Stomach smooth muscle (tissue), 2 donors: ENCODE data around the gene AGTR1.
"Not testable (repeated sequence)": the region's sequence is repeated elsewhere in the genome, so short reads cannot be mapped to it uniquely, and the experiment has no call there.

Experiments
- H3K27ac ChIP-seq: one replicate; pipeline ENCODE4 v1.7.0; 2013; ENCODE audit warnings: mild to moderate bottlenecking, low read length, inconsistent platforms
- H3K27me3 ChIP-seq, 2 donors: one replicate each; pipeline ENCODE4 v1.7.0; 2013; ENCODE audit warnings: low read length in 2 of 2; ENCODE audit not compliant: insufficient read depth in 2 of 2, control insufficient read depth in 1 of 2
- H3K36me3 ChIP-seq, 2 donors: one replicate each; pipeline ENCODE4 v1.7.0; 2013; ENCODE audit warnings: low read length in 2 of 2; ENCODE audit not compliant: control insufficient read depth in 2 of 2, insufficient read depth in 2 of 2
- H3K4me1 ChIP-seq: one replicate; pipeline ENCODE4 v1.7.0; 2013; ENCODE audit warnings: low read length; ENCODE audit not compliant: control insufficient read depth, insufficient read depth
- H3K4me3 ChIP-seq, 2 donors: one replicate each; pipeline ENCODE4 v1.7.0; 2013; ENCODE audit warnings: low read length in 2 of 2
- H3K9ac ChIP-seq, 2 donors: one replicate each; pipeline ENCODE4 v1.7.0; 2013; ENCODE audit warnings: low read length in 2 of 2, mild to moderate bottlenecking in 1 of 2
- H3K9me3 ChIP-seq, 2 donors: one replicate each; pipeline ENCODE4 v1.7.0; 2013; ENCODE audit warnings: low read length in 2 of 2; ENCODE audit not compliant: control insufficient read depth in 2 of 2
- donor health status: healthy.
- donor health status: Pancreatic carcinoma.

Gene AGTR1

DNA sequence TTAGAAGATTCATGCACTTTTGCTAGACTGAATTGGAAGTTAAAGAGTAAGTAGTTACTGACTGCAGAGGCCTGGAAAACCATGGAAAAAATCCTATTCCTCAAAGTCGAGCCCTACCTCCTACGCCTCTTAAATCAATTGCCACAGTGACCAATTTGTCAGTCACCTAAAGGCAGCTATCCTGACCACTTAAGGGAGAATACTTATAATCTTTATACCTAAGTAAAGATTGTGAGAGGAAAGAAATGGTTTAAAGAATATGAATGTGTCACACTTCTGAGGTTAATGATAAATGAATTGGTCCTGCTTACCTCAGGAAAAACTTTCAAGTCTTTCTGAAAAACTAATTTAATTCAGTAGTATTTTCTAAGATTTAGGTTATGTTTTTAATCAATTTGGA is 42.6 kb downstream of the AGTR1 start:
- Histone ChIP-seq H3K27ac (no peak overlapping the region), H3K36me3 (peaks cover 5 to 9% of the 10 kb centered on the region in 2 donors), H3K4me1 (no peaks in the 10 kb centered on the region), H3K9me3 (no peaks in the 10 kb centered on the region), H3K27me3 (no peaks in the 10 kb centered on the region), H3K4me3 (no peak overlapping the region), H3K9ac (no peak overlapping the region)

DNA sequence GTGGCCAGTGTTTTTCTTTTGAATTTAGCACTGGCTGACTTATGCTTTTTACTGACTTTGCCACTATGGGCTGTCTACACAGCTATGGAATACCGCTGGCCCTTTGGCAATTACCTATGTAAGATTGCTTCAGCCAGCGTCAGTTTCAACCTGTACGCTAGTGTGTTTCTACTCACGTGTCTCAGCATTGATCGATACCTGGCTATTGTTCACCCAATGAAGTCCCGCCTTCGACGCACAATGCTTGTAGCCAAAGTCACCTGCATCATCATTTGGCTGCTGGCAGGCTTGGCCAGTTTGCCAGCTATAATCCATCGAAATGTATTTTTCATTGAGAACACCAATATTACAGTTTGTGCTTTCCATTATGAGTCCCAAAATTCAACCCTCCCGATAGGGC is 43.5 kb downstream of the AGTR1 start:
- Histone ChIP-seq H3K27me3 (no peaks in the 10 kb centered on the region), H3K4me3 (no peak overlapping the region), H3K9me3 (no peaks in the 10 kb centered on the region), H3K36me3 (peaks cover 5 to 9% of the 10 kb centered on the region in 2 donors), H3K4me1 (no peaks in the 10 kb centered on the region), H3K9ac (no peak overlapping the region), H3K27ac (no peak overlapping the region)

- H3K9me3 ChIP-seq = no peaks in the 10 kb centered on the region
- H3K4me1 ChIP-seq = no peaks in the 10 kb centered on the region
- no peak overlapping the region for H3K27ac ChIP-seq
- peaks cover 5 to 9% of the 10 kb centered on the region in 2 donors for H3K36me3 ChIP-seq
- no peak overlapping the region for H3K9ac ChIP-seq
- no peak overlapping the region for H3K4me3 ChIP-seq
- no peaks in the 10 kb centered on the region for H3K27me3 ChIP-seq
Observed at GRCh38 chr3:148742118-148742517, 44.4 kb downstream of the AGTR1 start.

- H3K27me3 ChIP-seq = no peaks in the 10 kb centered on the region
- no peak overlapping the region for H3K4me3 ChIP-seq
- H3K9ac ChIP-seq = no peak overlapping the region
- H3K4me1 ChIP-seq = no peaks in the 10 kb centered on the region
- H3K36me3 ChIP-seq = peaks cover 3 to 5% of the 10 kb centered on the region in 2 donors
- no peak overlapping the region for H3K27ac ChIP-seq
- no peaks in the 10 kb centered on the region for H3K9me3 ChIP-seq
Observed at GRCh38 chr3:148746053-148746452, 48.4 kb downstream of the AGTR1 start.

DNA sequence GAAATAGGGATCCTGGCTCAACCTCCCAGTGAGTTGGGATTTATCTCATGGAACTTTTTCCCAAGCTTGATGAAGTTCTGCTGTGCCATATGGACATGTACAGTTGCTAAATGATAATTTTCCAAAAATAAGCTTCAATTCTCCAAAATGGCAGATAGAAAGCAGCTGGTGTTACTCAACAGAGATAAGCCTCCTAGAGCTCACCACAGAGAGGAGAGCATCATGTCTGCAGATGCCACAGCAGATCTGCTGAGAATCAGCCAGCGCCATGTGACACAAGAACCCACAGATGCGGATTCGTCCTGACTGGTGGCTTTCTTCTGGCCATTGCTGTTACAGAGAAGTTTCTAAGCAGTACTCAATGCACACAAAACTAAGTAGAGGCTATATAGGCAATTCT is 50.6 kb downstream of the AGTR1 start:
- Histone ChIP-seq H3K9me3 (no peaks in the 10 kb centered on the region), H3K36me3 (no peaks in the 10 kb centered on the region), H3K4me3 (no peak overlapping the region), H3K27ac (no peak overlapping the region), H3K27me3 (no peaks in the 10 kb centered on the region), H3K4me1 (no peaks in the 10 kb centered on the region), H3K9ac (no peak overlapping the region)

DNA sequence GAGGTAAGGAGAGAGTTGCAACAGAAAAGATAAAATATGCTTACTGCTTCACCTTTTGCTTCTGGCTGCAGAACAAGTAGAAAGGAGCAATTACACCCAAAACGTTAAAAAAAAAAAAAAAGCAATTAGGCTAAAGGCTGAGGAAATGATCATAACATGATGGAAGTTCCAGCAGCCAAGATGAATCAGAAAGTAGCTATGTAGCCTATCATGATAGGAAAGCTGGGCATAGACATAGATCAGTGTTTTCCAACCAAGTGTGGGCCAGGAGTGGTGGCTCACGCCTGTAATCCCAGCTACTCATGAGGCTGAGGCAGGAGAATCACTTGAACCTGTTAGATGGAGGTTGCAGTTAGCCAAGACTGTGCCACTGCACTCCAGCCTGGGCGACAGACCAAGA is 52.6 kb downstream of the AGTR1 start:
- Histone ChIP-seq H3K9me3 (no peaks in the 10 kb centered on the region), H3K4me1 (no peaks in the 10 kb centered on the region), H3K27me3 (peaks cover 0 to 2% of the 10 kb centered on the region in 2 donors), H3K4me3 (no peak overlapping the region), H3K9ac (no peak overlapping the region), H3K27ac (no peak overlapping the region), H3K36me3 (no peaks in the 10 kb centered on the region)

GRCh38 chr3:148751461-148751860 is 53.8 kb downstream of the AGTR1 start:
- H3K4me3 ChIP-seq = no peak overlapping the region
- no peak overlapping the region for H3K27ac ChIP-seq
- H3K36me3 ChIP-seq = no peaks in the 10 kb centered on the region
- no peak overlapping the region for H3K9ac ChIP-seq
- no peaks in the 10 kb centered on the region for H3K4me1 ChIP-seq
- peaks cover 0 to 2% of the 10 kb centered on the region in 2 donors for H3K27me3 ChIP-seq
- H3K9me3 ChIP-seq = no peaks in the 10 kb centered on the region

DNA sequence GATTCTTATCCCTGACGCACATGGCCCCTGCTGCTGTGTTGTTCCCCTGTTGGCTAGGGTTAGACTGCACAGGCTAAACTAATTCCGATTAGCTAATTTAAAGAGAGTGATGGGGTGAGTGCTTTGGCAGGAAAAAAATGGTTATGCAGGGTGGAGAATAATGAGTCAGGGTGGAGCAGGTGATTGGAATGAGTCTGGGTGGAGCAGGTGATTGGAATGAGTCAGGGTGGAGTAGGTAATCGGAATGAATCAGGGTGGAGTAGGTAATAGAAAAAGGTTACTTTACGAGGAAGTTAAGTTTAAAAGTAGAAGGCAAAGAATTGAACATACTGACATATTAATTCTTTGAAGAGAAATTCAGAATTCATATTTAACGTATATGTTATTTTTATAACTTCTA is 55.7 kb downstream of the AGTR1 start:
- not testable (repeated sequence) for H3K9ac ChIP-seq, H3K4me3 ChIP-seq, H3K27ac ChIP-seq, H3K36me3 ChIP-seq, H3K27me3 ChIP-seq, H3K9me3 ChIP-seq, H3K4me1 ChIP-seq

DNA sequence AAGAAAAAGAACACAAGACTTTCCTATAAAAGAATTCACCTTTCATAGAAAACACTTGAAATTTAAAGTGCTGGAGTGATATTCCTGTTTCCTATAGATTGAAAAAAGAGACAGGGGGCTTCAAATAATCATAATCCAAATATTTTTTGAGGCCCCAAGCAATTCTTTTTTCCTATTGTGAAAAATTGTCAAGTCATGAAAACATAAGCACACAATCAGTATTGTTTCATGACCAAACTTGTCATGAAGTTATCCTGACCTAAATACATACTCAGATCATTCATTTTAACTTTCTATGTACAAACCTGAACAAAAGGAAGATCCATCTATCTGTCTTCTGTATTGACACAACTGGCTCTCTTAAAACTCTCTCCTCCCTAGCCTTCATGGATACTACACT is 57.9 kb downstream of the AGTR1 start:
- Histone ChIP-seq H3K4me3 (no peak overlapping the region), H3K9me3 (no peaks in the 10 kb centered on the region), H3K36me3 (no peaks in the 10 kb centered on the region), H3K4me1 (no peaks in the 10 kb centered on the region), H3K27me3 (peaks cover 0 to 2% of the 10 kb centered on the region in 2 donors), H3K27ac (no peak overlapping the region), H3K9ac (no peak overlapping the region)

DNA sequence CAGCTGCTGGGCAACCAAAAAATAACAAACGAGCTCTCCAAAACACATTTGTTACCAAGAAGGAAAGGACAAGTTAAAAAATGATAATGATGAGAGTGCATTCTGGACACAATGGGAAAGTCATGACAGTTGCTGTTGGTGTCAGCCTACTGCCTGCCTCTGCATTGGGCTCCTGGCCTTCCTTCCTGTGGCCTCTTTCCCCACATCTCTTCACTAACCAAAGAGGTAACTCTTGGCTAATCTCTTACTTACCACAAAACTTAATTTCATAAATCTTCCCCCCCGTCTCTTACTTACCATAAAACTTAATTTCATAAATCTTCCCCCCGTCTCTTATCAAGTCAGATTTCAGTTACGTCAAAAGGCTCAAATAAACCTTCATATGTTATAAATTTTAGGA is 58.6 kb downstream of the AGTR1 start:
- Histone ChIP-seq H3K36me3 (no peaks in the 10 kb centered on the region), H3K4me1 (no peaks in the 10 kb centered on the region), H3K9ac (no peak overlapping the region), H3K27me3 (peaks cover 0 to 2% of the 10 kb centered on the region in 2 donors), H3K9me3 (no peaks in the 10 kb centered on the region), H3K4me3 (no peak overlapping the region), H3K27ac (no peak overlapping the region)

DNA sequence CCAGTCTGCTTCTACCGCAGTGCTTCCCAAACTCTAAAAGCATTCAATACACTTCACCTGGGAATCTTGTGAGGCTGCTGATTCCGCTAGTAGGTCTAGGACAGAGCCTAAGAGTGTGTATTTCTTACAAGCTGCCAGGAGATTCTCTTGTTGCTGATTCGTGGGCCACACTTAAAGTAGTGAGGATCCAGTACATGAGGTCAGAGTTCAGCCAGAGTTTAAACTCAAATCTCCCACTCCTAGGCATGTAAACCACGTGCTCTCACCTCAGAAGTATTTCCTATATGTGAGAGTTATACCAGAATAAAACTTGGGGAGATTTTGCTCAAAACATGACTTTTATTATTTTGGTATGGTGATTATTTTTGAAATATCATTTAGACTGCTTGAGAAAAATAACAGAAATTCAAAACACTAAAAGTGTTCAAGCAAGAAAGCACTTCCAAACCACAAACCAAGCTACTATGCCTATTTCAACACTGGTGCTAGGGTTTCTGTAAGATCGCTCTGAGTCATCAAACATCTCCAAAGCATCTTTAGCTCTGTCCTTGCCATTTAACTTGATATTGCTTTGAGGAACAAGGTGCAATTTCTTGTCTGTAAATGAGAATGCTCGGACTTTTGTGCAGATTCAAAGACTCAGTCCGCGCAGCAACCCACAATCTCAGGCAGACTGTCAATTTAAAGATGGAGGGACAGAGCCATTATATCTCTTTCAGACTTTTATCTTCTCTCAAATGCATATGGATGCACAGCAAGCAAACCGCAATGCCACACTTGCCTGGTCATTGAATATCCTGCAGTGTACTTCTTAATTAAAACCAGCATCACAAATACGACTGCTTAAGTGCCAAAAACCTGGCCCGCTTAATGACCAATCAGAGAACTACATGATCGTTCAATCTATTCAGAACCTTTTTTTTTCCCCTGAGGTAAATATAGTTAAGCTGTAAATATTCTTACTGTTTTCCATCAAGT is 59.8 kb downstream of the AGTR1 start:
- H3K9me3 ChIP-seq = no peaks in the 10 kb centered on the region
- H3K9ac ChIP-seq = no peak overlapping the region
- no peak overlapping the region for H3K27ac ChIP-seq
- H3K36me3 ChIP-seq = no peaks in the 10 kb centered on the region
- H3K4me1 ChIP-seq = no peaks in the 10 kb centered on the region
- H3K4me3 ChIP-seq = no peak overlapping the region
- peaks cover 0 to 2% of the 10 kb centered on the region in 2 donors for H3K27me3 ChIP-seq
